GDM1 (cell line): ENCODE results near the gene TENT5C.

Experiments used
- DNase-seq: peaks from one replicate; lab custom pipeline; 2025; lab: John Stamatoyannopoulos, UW

The TENT5C gene

GRCh38 chr1:117592155-117592554 lies 13.7 kb upstream of the TENT5C start:
- no peak for DNase-seq

- DNase-seq = no peak
Observed at GRCh38 chr1:117594261-117594990, 11.4 kb upstream of the TENT5C start.

GRCh38 chr1:117596023-117596720 lies 9.7 kb upstream of the TENT5C start:
- no peak for DNase-seq

GRCh38 chr1:117598489-117598888 lies 7.4 kb upstream of the TENT5C start:
- no peak for DNase-seq

GRCh38 chr1:117599286-117600221 lies 6.3 kb upstream of the TENT5C start:
- no peak for DNase-seq

GRCh38 chr1:117600325-117600943 lies 5.4 kb upstream of the TENT5C start:
- no peak for DNase-seq

GRCh38 chr1:117600966-117601365 lies 4.9 kb upstream of the TENT5C start:
- no peak for DNase-seq

GRCh38 chr1:117602862-117603261 lies 3.0 kb upstream of the TENT5C start:
- no peak for DNase-seq

GRCh38 chr1:117605164-117605773 lies 579 bp upstream of the TENT5C start:
- no peak for DNase-seq

GRCh38 chr1:117606649-117607430 lies 992 bp downstream of the TENT5C start:
- no peak for DNase-seq

- DNase-seq = no peak
Observed at GRCh38 chr1:117607471-117607870, 1.6 kb downstream of the TENT5C start.

- no peak for DNase-seq
Observed at GRCh38 chr1:117608115-117608615, 2.3 kb downstream of the TENT5C start.

- no peak for DNase-seq
Observed at GRCh38 chr1:117608758-117609157, 2.9 kb downstream of the TENT5C start.

- no peak for DNase-seq
Observed at GRCh38 chr1:117609471-117609911, 3.6 kb downstream of the TENT5C start.

GRCh38 chr1:117610036-117610435 lies 4.2 kb downstream of the TENT5C start:
- DNase-seq = no peak

- DNase-seq = no peak
Observed at GRCh38 chr1:117611121-117611601, 5.3 kb downstream of the TENT5C start.

GRCh38 chr1:117611894-117612483 lies 6.1 kb downstream of the TENT5C start:
- DNase-seq = no peak

GRCh38 chr1:117612517-117613248 lies 6.8 kb downstream of the TENT5C start:
- peak; percentile 45 for DNase-seq

- no peak for DNase-seq
Observed at GRCh38 chr1:117613249-117613968, 7.6 kb downstream of the TENT5C start.
